ENCODE measurements around the gene XIST. TPM values are rescaled to one million over a fixed set of nuclear protein-coding genes. Genes with fewer than 3 reads are reported as not detected.

XIST gene
- total and polyA plus RNA-seq, 9 of the 15 experiments (the other 6 are each of a cell fraction or from before 2014, with no cell fraction given): 22.4 to 160 (median 55.5) TPM

- H3K4me3 ChIP-seq: no peak overlapping the region
- no peaks in the 10 kb centered on the region for H3K9me3 ChIP-seq (replicated peaks; ENCODE audit: control insufficient read depth, insufficient read depth, low read depth, low read length)
- H4K20me1 ChIP-seq (replicated peaks; ENCODE audit: control insufficient read depth, insufficient read depth, low read length): no peaks in the 10 kb centered on the region
- H3K27ac ChIP-seq (ENCODE audit: extremely low read depth, low read depth, low read length): no peak overlapping the region
- ChIA-PET CTCF (ENCODE audit: low intra/inter-chr PET ratio) (no interaction called here), POLR2A (interaction anchor here (0.8 kb wide), 1 partner anchor 495 kb away, joined by 5 read pairs; no protein-coding TSS in a partner anchor)
- ATAC-seq (no peak), DNase-seq (ENCODE audit: extremely low read depth in 1 of 4, low spot score in 3 of 4) (no peak), FAIRE-seq (no peak)
- H3K79me2 ChIP-seq (ENCODE audit: control insufficient read depth, insufficient read depth, low read length): no peaks in the 10 kb centered on the region
- H3K36me3 ChIP-seq (ENCODE audit: control insufficient read depth, insufficient read depth, low read length): no peaks in the 10 kb centered on the region
- in situ Hi-C loops (cut with MboI): loop anchor here (10.0 kb wide), 2 partner anchors 155 to 485 kb away; no protein-coding TSS in a partner anchor
- H3K4me2 ChIP-seq (ENCODE audit: insufficient read depth, low read length): no peak overlapping the region
- no TSS peak for BruUV-seq (replicated peaks)
- intact Hi-C loops (cut with micrococcal nuclease): loop anchor here (1.0 kb wide), 1 partner anchor 156 kb away; no protein-coding TSS in a partner anchor
- WGBS (ENCODE audit: insufficient coverage, low coverage, missing lambda C conversion rate): 8% methylated on average over 1 of the region's 1 CpG
- no peaks in the 10 kb centered on the region for H3K9me1 ChIP-seq (ENCODE audit: control insufficient read depth, insufficient read depth, low read length)
- no peak overlapping the region for H2AFZ ChIP-seq (ENCODE audit: low read depth, low read length)
- peaks cover 0 to 16% of the 10 kb centered on the region in 2 experiments; a peak in 2 of 5 replicates for H3K27me3 ChIP-seq (ENCODE audit: control insufficient read depth in 2 of 2, insufficient read depth in 2 of 2, low read length in 2 of 2)
- no peak overlapping the region for H3K9ac ChIP-seq (ENCODE audit: insufficient read depth in 1 of 2, low read depth in 2 of 2, low read length in 2 of 2)
- no peaks in the 10 kb centered on the region for H3K4me1 ChIP-seq (replicated peaks in 1 of 2; ENCODE audit: control insufficient read depth in 2 of 2, insufficient read depth in 2 of 2, low read length in 2 of 2)
- TF ChIP-seq CTCF (IDR thresholded peaks at IDR 0.05 in 2 of 3, conservative IDR thresholded peaks at IDR 0.05 in 1 of 3; ENCODE audit: insufficient read depth in 2 of 3, low read depth in 1 of 3, low read length in 3 of 3): no peak
- TF ChIP-seq ZNF124 (CRISPR knock-in tag; IDR thresholded peaks at IDR 0.05): no peak
- no peak for TF ChIP-seq FOSL1 (tag; conservative IDR thresholded peaks at IDR 0.05)
- no peak for TF ChIP-seq ZNF449 (CRISPR knock-in tag; IDR thresholded peaks at IDR 0.05)
- TF ChIP-seq PCBP1 (IDR thresholded peaks at IDR 0.05; ENCODE audit: low read depth, low read length, poor library complexity, severe bottlenecking): no peak
- no peak for TF ChIP-seq SRSF1 (IDR thresholded peaks at IDR 0.05; ENCODE audit: low read depth, low read length)
- TF ChIP-seq FOXA3 (CRISPR knock-in tag; conservative IDR thresholded peaks at IDR 0.05 in 1 of 2, IDR thresholded peaks at IDR 0.05 in 1 of 2): no peak
- TF ChIP-seq SPI1 (IDR thresholded peaks at IDR 0.05; ENCODE audit: borderline replicate concordance, low read depth, low read length): no peak
- no peak for TF ChIP-seq NCOA4 (IDR thresholded peaks at IDR 0.05; ENCODE audit: partially characterized antibody)
- no peak for TF ChIP-seq TSC22D4 (tag; IDR thresholded peaks at IDR 0.05)
- no peak for TF ChIP-seq ARID4B (CRISPR knock-in tag; IDR thresholded peaks at IDR 0.05)
- TF ChIP-seq HNRNPK (IDR thresholded peaks at IDR 0.05; ENCODE audit: low read depth, low read length, poor library complexity, severe bottlenecking): no peak
- no peak for TF ChIP-seq HOXB6 (CRISPR knock-in tag; IDR thresholded peaks at IDR 0.05; ENCODE audit: borderline replicate concordance)
- TF ChIP-seq CAMTA2 (CRISPR knock-in tag; conservative IDR thresholded peaks at IDR 0.05): no peak
- TF ChIP-seq ZNF586 (CRISPR knock-in tag; conservative IDR thresholded peaks at IDR 0.05): no peak
Measured at GRCh38 chrX:73859622-73860021, 7.1 kb upstream of the XIST start.

Data from K562 (cell line).